IMR-90 (cell line): ENCODE data around the gene SNX32.

ENCODE experiments used
- BHLHE40 ChIP-seq: fragments of 150-350 bp; IDR thresholded peaks from 2 replicates; pipeline ENCODE4 v1.6.1; 2016; ENCODE audit warnings: mild to moderate bottlenecking, low read depth, low read length
- CEBPB ChIP-seq: IDR thresholded peaks from 2 replicates; pipeline ENCODE4 v1.6.1; 2012; ENCODE audit warnings: low read depth, low read length, improper control_type of control experiment
- CTCF ChIP-seq: conservative IDR thresholded peaks from 2 replicates; pipeline ENCODE4 v1.5.1; 2012; ENCODE audit warnings: mild to moderate bottlenecking, low read depth, low read length, improper control_type of control experiment
- FOS ChIP-seq: fragments of 150-350 bp; IDR thresholded peaks from 2 replicates; pipeline ENCODE4 v1.6.1; 2016; ENCODE audit warnings: low read depth, low read length
- MAZ ChIP-seq: IDR thresholded peaks from 2 replicates; pipeline ENCODE4 v1.6.1; 2012; ENCODE audit warnings: low read depth, mild to moderate bottlenecking, low read length, improper control_type of control experiment, moderate library complexity, borderline replicate concordance
- MXI1 ChIP-seq: IDR thresholded peaks from 2 replicates; pipeline ENCODE4 v1.6.1; 2012; ENCODE audit warnings: low read depth, mild to moderate bottlenecking, low read length, moderate library complexity, borderline replicate concordance
- NFE2L2 ChIP-seq: fragments of 150-350 bp; IDR thresholded peaks from 2 replicates; pipeline ENCODE4 v1.6.1; 2016; ENCODE audit warnings: low read depth, mild to moderate bottlenecking, low read length
- POLR2A ChIP-seq: IDR thresholded peaks from 2 replicates; pipeline ENCODE4 v1.6.1; 2012; ENCODE audit warnings: mild to moderate bottlenecking, low read depth, low read length
- RAD21 ChIP-seq: IDR thresholded peaks from 2 replicates; pipeline ENCODE4 v1.6.1; 2012; ENCODE audit warnings: low read length, improper control_type of control experiment
- RCOR1 ChIP-seq: IDR thresholded peaks from 2 replicates; pipeline ENCODE4 v1.6.1; 2012; ENCODE audit warnings: mild to moderate bottlenecking, low read length, improper control_type of control experiment; ENCODE audit not compliant: insufficient replicate concordance
- RFX5 ChIP-seq: IDR thresholded peaks from 2 replicates; pipeline ENCODE4 v1.8.0; 2012; ENCODE audit warnings: low read depth, mild to moderate bottlenecking, low read length, moderate library complexity
- USF2 ChIP-seq: fragments of 150-350 bp; IDR thresholded peaks from 2 replicates; pipeline ENCODE4 v1.6.1; 2017; ENCODE audit warnings: mild to moderate bottlenecking, antibody characterized with exemption, low read length, low read depth

- no peak for TF ChIP-seq RCOR1
- TF ChIP-seq CTCF, result no peak
- no peak for TF ChIP-seq MXI1
- no peak for TF ChIP-seq RFX5
- TF ChIP-seq RAD21, result no peak
- no peak for TF ChIP-seq NFE2L2
- TF ChIP-seq POLR2A, result peak; percentile 17; the same call in 1 of the 2 replicates
- TF ChIP-seq USF2, result no peak
- no peak for TF ChIP-seq FOS
- no peak for TF ChIP-seq CEBPB
- TF ChIP-seq MAZ, result no peak
- TF ChIP-seq BHLHE40, result no peak
Observed at GRCh38 chr11:65896034-65896999, 62.6 kb downstream of the SNX32 start.
